ENCODE results near the gene SLC30A2. TPM values are rescaled to one million over a fixed set of nuclear protein-coding genes. Genes with fewer than 3 reads are reported as not detected.

Gene SLC30A2
- total RNA-seq, 1 donor from 2014 or later, result not detected

DNA sequence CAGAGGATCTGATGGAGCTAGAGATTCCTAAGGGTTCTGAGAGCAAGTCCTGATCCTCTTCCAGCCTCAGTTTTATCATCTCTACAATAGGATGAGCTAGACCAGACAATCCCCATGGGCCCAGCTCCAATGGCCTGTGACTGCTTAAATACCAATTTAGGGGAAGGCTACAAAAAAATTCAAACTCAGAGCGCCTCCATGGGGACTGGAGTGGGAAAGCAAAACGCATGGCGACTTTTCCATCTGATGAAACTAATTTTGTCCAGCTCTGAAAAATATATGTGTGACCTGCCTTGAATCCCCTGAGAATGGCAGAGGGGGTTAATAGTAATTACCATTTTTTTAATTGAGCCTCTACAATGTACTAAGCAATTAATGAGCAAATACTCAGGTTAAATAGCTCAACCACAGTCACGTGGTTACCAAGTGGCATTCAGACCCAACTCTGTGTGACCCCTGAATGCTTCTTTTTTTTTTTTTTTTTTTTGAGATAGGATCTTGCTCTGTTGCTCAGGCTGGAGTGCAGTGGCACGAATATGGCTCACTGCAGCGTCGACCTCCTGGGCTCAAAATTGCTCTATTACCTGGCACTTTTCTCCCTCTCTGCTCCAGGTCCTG is 15.9 kb downstream of the SLC30A2 start:
- H3K4me3 ChIP-seq (ENCODE audit: insufficient read depth, low read depth, low read length), result no peak overlapping the region
- Mint-ChIP-seq H3K4me1 (ENCODE audit: low read depth, unreplicated experiment) (peaks cover 23% of the 10 kb centered on the region), H3K27ac (ENCODE audit: unreplicated experiment) (no peak overlapping the region), H3K27me3 (ENCODE audit: low read depth, unreplicated experiment) (peaks cover 3% of the 10 kb centered on the region), H3K9me3 (ENCODE audit: unreplicated experiment) (no peaks in the 10 kb centered on the region), H3K4me3 (ENCODE audit: unreplicated experiment) (no peak overlapping the region), H3K36me3 (ENCODE audit: low read depth, unreplicated experiment) (peaks cover 19% of the 10 kb centered on the region)
- DNase-seq (ENCODE audit: low read depth) (no peak), FAIRE-seq (no peak)
- H3K27ac ChIP-seq (ENCODE audit: low read depth, low read length), result no peak overlapping the region
- no peak overlapping the region for H3K9ac ChIP-seq (ENCODE audit: low read length)
- H3K27me3 ChIP-seq (ENCODE audit: insufficient read depth, low read length), result no peaks in the 10 kb centered on the region
- H3K79me2 ChIP-seq (ENCODE audit: insufficient read depth, low read length), result no peaks in the 10 kb centered on the region
- peaks cover 8% of the 10 kb centered on the region for H3K4me1 ChIP-seq (ENCODE audit: insufficient read depth, low read length)
- H3K4me2 ChIP-seq (ENCODE audit: low read length), result no peak overlapping the region
- TF ChIP-seq, protein P1, sequence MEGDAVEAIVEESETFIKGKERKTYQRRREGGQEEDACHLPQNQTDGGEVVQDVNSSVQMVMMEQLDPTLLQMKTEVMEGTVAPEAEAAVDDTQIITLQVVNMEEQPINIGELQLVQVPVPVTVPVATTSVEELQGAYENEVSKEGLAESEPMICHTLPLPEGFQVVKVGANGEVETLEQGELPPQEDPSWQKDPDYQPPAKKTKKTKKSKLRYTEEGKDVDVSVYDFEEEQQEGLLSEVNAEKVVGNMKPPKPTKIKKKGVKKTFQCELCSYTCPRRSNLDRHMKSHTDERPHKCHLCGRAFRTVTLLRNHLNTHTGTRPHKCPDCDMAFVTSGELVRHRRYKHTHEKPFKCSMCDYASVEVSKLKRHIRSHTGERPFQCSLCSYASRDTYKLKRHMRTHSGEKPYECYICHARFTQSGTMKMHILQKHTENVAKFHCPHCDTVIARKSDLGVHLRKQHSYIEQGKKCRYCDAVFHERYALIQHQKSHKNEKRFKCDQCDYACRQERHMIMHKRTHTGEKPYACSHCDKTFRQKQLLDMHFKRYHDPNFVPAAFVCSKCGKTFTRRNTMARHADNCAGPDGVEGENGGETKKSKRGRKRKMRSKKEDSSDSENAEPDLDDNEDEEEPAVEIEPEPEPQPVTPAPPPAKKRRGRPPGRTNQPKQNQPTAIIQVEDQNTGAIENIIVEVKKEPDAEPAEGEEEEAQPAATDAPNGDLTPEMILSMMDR (IDR thresholded peaks at IDR 0.05; ENCODE audit: insufficient read depth, low read depth, low read length), result peak; percentile 12
- TF ChIP-seq EZH2 (IDR thresholded peaks at IDR 0.05; ENCODE audit: insufficient read depth, low read length), result no peak
- no peak overlapping the region for H2AFZ ChIP-seq (ENCODE audit: low read depth, low read length)
- H3K9me3 ChIP-seq (ENCODE audit: insufficient read depth, low read depth, low read length), result no peaks in the 10 kb centered on the region
- H3K36me3 ChIP-seq (ENCODE audit: insufficient read depth, low read length), result no peaks in the 10 kb centered on the region
- no peaks in the 10 kb centered on the region for H4K20me1 ChIP-seq (ENCODE audit: insufficient read depth, low read length)

DNA sequence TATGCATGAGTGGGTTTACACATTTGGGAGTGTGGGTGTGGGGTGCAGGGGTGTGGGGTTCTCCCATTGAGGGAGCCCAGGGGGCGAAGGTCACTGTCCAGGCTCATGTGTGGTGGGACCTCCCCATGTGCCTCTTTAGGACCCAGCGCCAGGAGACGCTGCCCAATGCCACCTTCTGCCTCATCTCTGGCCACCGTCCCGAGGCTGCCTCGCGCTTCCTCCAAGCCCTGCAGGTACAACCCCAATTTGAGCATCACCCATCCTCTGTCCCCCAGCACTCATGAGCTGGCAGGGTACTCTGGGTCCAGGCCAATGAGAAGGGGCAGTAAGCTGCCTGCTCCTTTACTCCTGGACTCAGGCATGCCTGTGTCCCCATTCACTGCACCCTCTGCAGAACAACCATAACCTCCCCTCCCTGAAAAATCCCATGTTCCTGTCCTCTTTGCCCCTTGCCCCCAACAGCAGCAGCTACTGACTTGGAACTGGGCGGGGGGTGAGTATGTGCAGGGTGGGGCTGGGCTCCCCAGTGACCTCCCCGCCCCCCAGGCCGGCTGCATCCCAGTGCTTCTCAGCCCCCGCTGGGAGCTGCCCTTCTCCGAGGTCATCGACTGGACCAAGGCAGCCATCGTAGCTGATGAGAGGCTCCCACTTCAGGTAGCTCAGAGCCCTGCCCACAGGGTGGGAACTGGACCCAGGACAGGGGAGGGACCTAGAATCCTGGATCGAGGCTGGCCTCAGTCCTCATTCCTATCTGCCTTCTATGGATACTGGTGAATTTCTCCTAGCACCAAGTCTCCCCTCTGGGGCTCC is 16.7 kb downstream of the SLC30A2 start:
- no peak overlapping the region for H3K27ac ChIP-seq (ENCODE audit: low read depth, low read length)
- Mint-ChIP-seq H3K4me1 (ENCODE audit: low read depth, unreplicated experiment) (peaks cover 23% of the 10 kb centered on the region), H3K27me3 (ENCODE audit: low read depth, unreplicated experiment) (peaks cover 3% of the 10 kb centered on the region), H3K27ac (ENCODE audit: unreplicated experiment) (no peak overlapping the region), H3K9me3 (ENCODE audit: unreplicated experiment) (no peaks in the 10 kb centered on the region), H3K4me3 (ENCODE audit: unreplicated experiment) (no peak overlapping the region), H3K36me3 (ENCODE audit: low read depth, unreplicated experiment) (peaks cover 19% of the 10 kb centered on the region)
- H3K4me2 ChIP-seq (ENCODE audit: low read length), result no peak overlapping the region
- no peak overlapping the region for H3K9ac ChIP-seq (ENCODE audit: low read length)
- H4K20me1 ChIP-seq (ENCODE audit: insufficient read depth, low read length), result no peaks in the 10 kb centered on the region
- H3K79me2 ChIP-seq (ENCODE audit: insufficient read depth, low read length), result peaks cover 3% of the 10 kb centered on the region
- FAIRE-seq (no peak), DNase-seq (ENCODE audit: low read depth) (no peak)
- H3K9me3 ChIP-seq (ENCODE audit: insufficient read depth, low read depth, low read length), result no peaks in the 10 kb centered on the region
- H3K4me1 ChIP-seq (ENCODE audit: insufficient read depth, low read length), result peaks cover 13% of the 10 kb centered on the region
- no peaks in the 10 kb centered on the region for H3K36me3 ChIP-seq (ENCODE audit: insufficient read depth, low read length)
- no peaks in the 10 kb centered on the region for H3K27me3 ChIP-seq (ENCODE audit: insufficient read depth, low read length)
- TF ChIP-seq EZH2 (IDR thresholded peaks at IDR 0.05; ENCODE audit: insufficient read depth, low read length), result no peak
- TF ChIP-seq, protein P1 (IDR thresholded peaks at IDR 0.05; ENCODE audit: insufficient read depth, low read depth, low read length), result no peak
- H2AFZ ChIP-seq (ENCODE audit: low read depth, low read length), result no peak overlapping the region
- no peak overlapping the region for H3K4me3 ChIP-seq (ENCODE audit: insufficient read depth, low read depth, low read length)

All from astrocyte (in vitro differentiated cells and primary cell).